C4-2B (cell line): ENCODE results near the gene OLFML2B.

Experiments
- ZFX ChIP-seq: fragments of 450-650 bp; IDR thresholded peaks from 2 replicates; pipeline ENCODE4 v1.6.1; 2017
- TF ChIP-seq, protein P1 (sequence below): fragments of 450-650 bp; conservative IDR thresholded peaks from 2 replicates; pipeline ENCODE4 v1.5.1; 2017; ENCODE audit warnings: mild to moderate bottlenecking

DNA sequence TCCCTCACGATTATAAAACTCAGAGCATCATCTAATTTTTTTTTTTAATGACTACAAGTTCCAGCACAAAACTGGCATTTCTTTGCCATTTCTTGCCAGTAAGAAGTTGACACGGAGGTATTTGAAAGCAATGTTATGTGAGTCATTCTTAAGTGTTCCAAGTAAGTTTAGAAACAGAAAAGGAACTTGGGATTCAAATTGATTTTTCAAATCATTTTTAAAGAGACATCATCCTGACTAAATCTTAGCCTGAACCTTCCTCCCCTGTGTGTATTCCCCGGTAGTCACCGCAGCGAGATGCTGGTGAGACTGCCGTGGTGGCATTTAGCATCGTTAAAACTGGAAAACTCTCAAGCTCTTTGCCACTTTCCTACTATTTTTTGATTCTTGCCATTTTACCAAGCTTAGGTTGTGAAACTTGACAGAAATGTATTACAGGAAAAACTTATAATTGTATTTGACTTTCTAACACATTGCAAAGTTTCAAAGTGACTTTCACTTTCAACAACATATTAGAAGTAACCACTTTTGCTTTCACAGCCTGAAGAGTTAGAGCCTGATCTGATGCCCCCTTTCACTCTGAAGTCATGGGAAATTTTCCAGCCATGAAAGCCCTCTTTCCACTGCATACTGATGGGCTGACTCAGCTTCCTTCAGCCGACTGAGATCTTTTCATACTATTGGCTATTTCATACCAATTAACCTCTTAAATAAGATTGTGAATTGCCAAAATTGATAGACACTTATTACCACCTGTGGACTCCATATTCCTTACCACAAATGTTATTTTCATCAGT lies 61.4 kb downstream of the OLFML2B start:
- TF ChIP-seq, protein P1, sequence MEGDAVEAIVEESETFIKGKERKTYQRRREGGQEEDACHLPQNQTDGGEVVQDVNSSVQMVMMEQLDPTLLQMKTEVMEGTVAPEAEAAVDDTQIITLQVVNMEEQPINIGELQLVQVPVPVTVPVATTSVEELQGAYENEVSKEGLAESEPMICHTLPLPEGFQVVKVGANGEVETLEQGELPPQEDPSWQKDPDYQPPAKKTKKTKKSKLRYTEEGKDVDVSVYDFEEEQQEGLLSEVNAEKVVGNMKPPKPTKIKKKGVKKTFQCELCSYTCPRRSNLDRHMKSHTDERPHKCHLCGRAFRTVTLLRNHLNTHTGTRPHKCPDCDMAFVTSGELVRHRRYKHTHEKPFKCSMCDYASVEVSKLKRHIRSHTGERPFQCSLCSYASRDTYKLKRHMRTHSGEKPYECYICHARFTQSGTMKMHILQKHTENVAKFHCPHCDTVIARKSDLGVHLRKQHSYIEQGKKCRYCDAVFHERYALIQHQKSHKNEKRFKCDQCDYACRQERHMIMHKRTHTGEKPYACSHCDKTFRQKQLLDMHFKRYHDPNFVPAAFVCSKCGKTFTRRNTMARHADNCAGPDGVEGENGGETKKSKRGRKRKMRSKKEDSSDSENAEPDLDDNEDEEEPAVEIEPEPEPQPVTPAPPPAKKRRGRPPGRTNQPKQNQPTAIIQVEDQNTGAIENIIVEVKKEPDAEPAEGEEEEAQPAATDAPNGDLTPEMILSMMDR, result no peak
- no peak for TF ChIP-seq ZFX
